GM21619 (cell line): ENCODE measurements around the gene ODF2.

Experiments
- ATAC-seq: cut with Tn5 transposase; IDR thresholded peaks from one replicate; pipeline ENCODE4 v1.9.1; 2021; ENCODE audit not compliant: unreplicated experiment

Gene ODF2

DNA sequence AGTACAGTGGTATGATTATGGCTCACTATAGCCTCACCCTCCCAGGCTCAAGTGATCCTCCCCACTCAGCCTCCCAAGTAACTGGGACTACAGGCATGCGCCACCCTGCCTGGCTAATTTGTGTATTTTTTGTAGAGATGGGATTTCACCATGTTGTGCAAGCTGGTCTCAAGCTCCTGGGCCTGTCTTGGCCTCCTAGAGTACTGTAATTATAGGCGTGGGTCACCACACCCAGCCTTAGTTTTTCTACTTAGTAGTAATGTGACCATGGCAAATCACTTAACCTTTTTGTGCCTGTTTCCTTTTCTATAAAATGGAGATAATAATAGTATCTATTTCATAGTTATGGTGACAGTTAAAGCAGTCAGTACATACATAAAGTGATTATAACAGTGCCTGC, 70.9 kb downstream of the ODF2 start:
- no peak for ATAC-seq

- no peak for ATAC-seq
These were observed 72.8 kb downstream of the ODF2 start for GRCh38 chr9:128528445-128529160.

GRCh38 chr9:128529191-128529590, 73.4 kb downstream of the ODF2 start:
- no peak for ATAC-seq

GRCh38 chr9:128532581-128532980, 76.8 kb downstream of the ODF2 start:
- ATAC-seq: no peak

- ATAC-seq: no peak
These were observed 85.0 kb downstream of the ODF2 start for GRCh38 chr9:128540634-128541360.

- ATAC-seq: no peak
These were observed 90.7 kb downstream of the ODF2 start for GRCh38 chr9:128546504-128546903.

DNA sequence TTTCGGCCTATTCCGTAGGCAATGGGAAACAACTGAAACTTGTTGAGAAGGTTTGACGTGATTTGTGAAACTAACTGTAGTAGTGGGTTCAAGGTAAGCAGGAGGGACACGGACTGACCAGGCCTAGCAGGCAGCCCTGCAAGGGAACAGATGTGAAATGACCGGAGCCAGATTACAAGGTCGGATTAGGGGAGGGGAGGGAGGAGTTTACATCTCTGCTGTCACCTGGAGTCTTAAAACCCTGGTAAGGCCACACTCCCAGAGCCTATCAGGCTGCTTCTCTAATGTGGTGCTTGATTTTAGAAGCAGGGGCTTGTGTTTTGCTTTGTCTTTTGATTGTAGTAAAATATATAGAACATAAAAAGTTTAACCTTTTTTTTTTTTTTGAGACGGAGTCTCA, 93.1 kb downstream of the ODF2 start:
- no peak for ATAC-seq

- ATAC-seq: no peak
These were observed 94.4 kb downstream of the ODF2 start for GRCh38 chr9:128550226-128550625.
